GM19467 (cell line): ENCODE results near the gene TRIM54.

ENCODE experiments used
- ATAC-seq: cut with Tn5 transposase; IDR thresholded peaks from one replicate; pipeline ENCODE4 v1.9.1; 2021; ENCODE audit warnings: mild to moderate bottlenecking, moderate library complexity; ENCODE audit not compliant: unreplicated experiment

The TRIM54 gene, protein sequence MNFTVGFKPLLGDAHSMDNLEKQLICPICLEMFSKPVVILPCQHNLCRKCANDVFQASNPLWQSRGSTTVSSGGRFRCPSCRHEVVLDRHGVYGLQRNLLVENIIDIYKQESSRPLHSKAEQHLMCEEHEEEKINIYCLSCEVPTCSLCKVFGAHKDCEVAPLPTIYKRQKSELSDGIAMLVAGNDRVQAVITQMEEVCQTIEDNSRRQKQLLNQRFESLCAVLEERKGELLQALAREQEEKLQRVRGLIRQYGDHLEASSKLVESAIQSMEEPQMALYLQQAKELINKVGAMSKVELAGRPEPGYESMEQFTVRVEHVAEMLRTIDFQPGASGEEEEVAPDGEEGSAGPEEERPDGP

DNA sequence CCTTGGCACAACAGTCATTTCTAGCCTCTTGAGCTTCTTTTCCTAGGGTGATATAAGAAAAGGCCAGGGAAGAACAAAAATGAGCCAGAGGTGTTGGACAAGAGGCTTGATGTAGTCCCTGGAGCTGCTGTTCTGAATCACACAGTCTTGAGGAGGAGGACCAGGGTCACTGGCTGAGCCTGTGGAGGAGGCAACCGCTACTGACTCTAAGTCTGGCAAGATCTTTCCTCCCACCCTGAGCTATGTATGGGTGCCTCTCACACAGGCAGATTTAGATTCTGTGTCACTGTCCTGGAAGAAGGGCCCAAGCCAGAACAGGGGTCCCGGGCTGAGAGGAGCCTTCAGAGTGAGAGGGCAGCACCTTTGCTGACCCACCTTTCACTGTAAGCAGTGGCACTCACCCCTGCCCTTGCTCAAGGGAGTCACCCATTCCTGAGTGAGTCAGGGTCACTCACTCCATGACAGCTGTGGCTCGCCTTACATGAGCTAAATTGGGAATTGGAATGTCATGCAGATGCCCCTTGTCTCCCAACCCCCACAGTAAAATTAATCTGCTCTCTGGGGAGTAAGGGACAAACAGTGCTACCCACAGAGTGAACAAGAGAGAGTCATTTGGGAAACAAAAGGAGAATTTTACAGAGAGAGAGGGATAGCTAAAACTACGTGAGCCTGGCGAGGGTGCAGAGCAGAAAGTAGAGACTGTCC is at the start of gene TRIM54:
Gene TRIM54 (plus strand): TSS at position 575 of the 705 bp plus-strand sequence. CDS start 303 bp downstream, outside the sequence.
- ATAC-seq, result no peak

GRCh38 chr2:27233341-27233740 is 48.9 kb upstream of the TRIM54 start:
- ATAC-seq, result no peak

DNA sequence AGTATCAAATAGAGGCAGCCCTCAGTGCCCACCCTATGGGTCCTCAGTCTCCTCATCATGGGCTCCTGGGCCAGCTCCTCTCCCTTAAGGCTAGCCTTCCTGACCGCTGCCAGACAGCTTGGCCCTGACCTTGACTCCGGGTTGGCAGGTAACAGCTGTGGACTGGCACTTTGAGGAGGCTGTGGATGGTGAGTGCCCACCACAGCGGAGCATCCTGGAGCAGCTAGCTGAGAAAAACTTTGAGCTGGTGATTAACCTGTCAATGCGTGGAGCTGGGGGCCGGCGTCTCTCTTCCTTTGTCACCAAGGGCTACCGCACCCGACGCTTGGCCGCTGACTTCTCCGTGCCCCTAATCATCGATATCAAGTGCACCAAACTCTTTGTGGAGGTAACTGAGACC is 46.1 kb upstream of the TRIM54 start:
- no peak for ATAC-seq

DNA sequence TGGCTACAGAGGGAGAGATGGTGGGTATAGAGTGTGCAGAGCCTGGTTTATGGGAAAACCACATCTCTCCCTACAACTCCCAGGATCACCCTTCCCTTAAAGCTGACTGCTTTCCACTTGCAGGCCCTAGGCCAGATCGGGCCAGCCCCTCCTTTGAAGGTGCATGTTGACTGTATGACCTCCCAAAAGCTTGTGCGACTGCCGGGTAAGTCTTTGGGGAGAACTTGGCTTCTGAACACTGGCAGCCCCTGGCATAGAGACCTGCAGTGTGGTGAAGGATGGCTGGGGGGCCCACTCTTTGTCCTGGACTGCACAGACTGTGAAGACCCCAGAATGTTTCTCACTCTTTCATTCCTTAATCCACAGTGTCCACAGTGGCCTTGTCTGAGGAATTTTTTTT is 45.6 kb upstream of the TRIM54 start:
- no peak for ATAC-seq

DNA sequence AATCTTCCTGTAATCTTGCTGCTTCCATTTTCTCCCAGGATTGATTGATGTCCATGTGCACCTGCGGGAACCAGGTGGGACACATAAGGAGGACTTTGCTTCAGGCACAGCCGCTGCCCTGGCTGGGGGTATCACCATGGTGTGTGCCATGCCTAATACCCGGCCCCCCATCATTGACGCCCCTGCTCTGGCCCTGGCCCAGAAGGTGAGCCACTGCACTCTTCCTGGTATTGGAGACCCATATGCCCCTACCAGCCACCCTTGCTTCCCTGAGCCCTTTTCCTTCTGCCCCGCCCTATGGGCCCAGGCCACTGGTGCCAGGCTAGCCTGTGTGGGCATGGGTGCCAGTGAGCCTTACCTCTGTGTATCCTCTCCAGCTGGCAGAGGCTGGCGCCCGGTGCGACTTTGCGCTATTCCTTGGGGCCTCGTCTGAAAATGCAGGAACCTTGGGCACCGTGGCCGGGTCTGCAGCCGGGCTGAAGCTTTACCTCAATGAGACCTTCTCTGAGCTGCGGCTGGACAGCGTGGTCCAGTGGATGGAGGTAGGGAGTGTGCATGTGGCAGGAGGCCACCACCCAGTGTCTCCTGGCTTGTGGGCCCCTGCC is 44.8 kb upstream of the TRIM54 start:
- no peak for ATAC-seq

- no peak for ATAC-seq
Observed at GRCh38 chr2:27238976-27239375, 43.3 kb upstream of the TRIM54 start.

DNA sequence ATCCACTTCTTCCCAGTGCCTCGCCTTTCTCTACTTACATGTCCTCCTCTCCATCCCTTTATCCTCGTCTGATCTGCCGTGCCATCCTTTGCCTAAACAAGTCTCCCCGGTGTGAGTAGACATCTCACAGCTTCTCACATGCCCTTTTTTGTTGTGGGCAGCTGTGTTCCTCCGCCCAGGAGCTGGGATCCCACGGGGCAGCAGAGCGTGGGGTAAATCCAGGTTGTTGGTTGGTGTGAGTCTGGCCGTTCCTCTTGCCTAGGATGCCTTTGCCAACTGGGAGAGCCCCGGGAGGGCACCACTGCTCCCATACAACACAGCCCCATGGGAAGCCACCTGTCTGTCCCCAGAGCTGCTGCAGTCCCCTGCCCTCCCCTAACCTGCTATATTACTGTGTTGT is 41.8 kb upstream of the TRIM54 start:
- no peak for ATAC-seq

DNA sequence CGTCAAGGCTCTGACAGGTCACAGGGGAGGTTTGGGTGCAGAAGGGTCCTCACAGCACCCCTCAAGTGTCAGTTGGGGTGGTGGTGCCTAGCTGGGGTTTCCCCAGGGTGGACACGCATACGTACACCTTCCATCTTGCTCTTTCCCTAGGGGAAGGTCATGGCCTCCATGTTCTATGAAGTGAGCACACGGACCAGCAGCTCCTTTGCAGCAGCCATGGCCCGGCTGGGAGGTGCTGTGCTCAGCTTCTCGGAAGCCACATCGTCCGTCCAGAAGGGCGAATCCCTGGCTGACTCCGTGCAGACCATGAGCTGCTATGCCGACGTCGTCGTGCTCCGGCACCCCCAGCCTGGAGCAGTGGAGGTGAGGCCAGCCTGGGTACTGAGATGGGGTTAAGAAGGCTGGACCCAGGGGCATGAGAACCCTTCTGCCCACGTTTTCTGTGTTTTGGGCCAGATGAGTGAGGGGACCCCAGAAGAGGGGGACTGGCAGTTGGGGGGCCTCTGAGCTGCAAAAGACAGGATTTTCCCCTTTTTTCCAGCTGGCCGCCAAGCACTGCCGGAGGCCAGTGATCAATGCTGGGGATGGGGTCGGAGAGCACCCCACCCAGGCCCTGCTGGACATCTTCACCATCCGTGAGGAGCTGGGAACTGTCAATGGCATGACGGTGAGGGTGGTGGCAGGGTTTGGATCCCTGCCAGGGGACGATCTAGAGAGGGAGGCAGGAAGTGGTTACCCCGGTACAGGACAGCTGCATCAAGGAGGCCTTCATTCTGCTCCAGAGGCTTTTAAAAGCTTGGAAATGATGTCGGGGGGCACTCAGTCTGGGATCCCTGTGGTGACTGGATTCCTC is 40.2 kb upstream of the TRIM54 start:
- no peak for ATAC-seq

DNA sequence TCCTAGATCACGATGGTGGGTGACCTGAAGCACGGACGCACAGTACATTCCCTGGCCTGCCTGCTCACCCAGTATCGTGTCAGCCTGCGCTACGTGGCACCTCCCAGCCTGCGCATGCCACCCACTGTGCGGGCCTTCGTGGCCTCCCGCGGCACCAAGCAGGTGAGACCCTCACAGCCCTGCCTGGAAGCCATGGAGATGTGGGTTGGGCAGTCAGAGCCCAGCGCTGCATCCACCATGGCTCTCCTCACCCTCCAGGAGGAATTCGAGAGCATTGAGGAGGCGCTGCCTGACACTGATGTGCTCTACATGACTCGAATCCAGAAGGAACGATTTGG is 39.6 kb upstream of the TRIM54 start:
- ATAC-seq, result no peak

DNA sequence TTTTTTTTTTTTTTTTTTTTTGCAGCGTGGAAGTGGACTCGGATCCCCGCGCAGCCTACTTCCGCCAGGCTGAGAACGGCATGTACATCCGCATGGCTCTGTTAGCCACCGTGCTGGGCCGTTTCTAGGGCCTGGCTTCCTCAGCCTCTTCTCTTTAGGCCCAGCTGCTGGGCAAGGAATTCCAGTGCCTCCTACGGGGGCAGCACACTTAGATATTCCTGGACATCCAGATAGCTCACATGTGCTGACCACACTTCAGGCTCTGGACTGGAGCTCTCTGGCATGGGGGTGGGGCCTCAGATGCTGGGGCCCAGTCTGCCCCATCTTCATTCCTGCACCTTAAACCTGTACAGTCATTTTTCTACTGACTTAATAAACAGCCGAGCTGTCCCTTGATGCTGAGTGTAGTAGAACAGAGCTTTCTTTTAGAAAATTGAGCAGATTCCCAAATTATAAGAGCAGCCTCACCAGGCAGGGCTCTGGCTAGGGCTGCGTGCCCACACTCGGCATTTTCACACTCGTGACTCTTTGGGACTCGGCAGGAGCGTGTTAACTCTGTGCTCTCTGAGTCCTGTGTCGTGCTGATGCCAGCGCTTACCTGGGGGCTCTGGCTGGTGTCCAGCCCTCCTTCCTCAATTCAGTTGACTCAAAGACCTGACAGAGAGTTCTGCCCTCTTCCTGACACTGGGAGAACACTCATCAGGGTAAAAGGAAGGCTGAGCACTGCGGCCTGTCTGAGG is 38.7 kb upstream of the TRIM54 start:
- no peak for ATAC-seq

GRCh38 chr2:27245116-27245515 is 37.1 kb upstream of the TRIM54 start:
- ATAC-seq, result no peak

DNA sequence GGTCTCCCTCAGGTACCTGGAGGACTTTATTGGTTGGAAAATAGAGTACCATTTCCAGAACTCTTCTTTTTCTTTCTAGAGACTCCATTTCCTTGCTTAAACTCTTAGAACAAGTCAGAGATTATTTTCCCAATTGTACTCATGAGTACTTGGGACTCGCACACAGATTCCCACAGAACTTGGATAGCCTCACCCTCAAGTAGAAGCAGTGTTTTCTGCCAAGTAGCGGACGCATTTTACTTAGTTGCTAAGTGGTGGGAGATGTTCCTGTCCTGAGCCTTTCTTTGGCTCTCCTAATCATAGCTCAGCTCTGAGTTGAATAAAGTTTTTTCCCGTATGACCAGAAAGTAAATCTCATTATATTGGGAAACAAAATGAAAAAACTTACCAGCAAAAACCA is 36.6 kb upstream of the TRIM54 start:
- ATAC-seq, result no peak

- ATAC-seq, result no peak
Observed at GRCh38 chr2:27247893-27248292, 34.3 kb upstream of the TRIM54 start.

- no peak for ATAC-seq
Observed at GRCh38 chr2:27249159-27249890, 32.9 kb upstream of the TRIM54 start.

GRCh38 chr2:27249891-27250651 is 32.2 kb upstream of the TRIM54 start:
- no peak for ATAC-seq

DNA sequence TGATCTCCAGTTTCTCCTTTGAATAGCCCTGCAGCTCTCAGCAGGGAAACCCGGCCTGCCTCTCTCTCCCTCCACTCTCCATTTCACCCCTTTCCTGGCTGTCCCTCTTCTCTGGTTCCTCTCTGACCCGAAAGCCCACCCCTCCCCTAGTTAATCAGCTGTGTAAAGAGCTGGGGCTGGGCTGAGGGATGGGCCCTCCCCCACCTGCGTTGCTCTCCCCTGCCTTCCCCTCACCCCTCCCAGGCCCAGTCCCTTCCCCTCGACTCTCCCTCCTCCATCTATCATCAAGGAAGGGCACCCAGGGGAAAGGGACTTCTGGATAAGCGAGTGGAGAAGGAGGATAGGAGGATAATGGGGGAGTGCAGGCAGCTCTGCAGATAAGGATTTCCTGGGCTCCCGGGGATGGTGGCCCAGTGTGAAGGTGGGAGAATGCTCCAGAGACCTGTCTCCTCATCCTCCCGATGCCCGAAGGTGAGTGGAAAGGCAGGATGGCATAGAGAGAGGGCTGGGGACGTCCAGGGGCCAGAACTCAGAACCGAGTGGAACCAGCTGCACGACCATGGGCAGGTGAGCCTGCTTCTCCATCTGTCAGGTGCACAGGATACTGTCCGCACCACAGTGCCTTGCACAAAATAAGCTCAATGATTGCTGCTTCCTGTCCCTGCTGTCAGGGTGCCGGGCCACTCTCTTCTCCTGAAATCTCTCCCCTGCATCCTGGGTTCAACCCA is 31.4 kb upstream of the TRIM54 start:
- ATAC-seq, result no peak

- no peak for ATAC-seq
Observed at GRCh38 chr2:27251766-27252165, 30.5 kb upstream of the TRIM54 start.

- ATAC-seq, result no peak
Observed at GRCh38 chr2:27255187-27255586, 27.0 kb upstream of the TRIM54 start.
